GM21390 (cell line): ENCODE data around the gene SPDYE2B.
"Not testable (repeated sequence)": the region's sequence is repeated elsewhere in the genome, so short reads cannot be mapped to it uniquely, and the experiment has no call there.

Source experiments
- ATAC-seq: cut with Tn5 transposase; IDR thresholded peaks from one replicate; pipeline ENCODE4 v1.9.1; 2021; ENCODE audit not compliant: unreplicated experiment

Gene SPDYE2B

DNA sequence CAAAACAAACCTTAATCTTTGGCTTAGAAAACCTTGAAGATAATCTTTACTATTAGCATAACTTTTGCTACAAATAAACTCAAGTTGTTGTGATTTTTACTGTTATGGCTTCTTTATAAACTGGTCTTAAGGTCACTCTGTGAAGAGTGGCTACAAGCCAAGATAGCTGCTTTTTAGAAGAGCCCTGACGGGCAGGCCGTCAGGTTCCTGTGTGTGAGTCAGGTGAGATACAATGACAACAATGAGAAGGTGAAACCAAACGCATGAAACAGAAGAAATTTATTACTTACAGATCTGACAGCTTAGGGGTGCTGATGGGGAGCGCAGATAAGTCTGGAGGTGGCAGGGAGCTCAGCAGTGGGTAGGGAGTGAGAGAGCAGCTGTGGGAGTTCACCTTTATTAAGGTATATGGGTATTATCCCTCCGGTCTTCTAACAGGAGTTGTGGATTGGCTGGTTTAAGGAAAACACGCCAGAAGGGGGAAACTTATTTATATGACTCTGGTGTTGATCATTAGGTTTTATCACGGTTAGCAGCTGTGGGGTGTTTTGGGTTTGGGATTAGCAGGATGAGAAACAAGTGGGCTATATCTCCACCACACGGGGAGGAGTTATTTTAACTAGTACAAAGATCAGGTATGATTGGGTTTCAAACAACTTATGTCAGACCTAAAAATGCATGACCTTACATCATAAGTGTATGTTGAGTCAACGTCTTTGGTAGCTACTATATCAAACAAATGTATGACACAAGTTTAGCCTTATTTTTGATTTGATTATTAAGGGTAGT is 49.0 kb downstream of the SPDYE2B start:
- not testable (repeated sequence) for ATAC-seq
